NT2/D1 (cell line): Measurements from ENCODE around the gene FRRS1L.

Experiments used
- SUZ12 ChIP-seq: IDR thresholded peaks from 2 replicates; pipeline ENCODE4 v1.6.1; 2011; ENCODE audit not compliant: insufficient read length, insufficient read depth; ENCODE audit errors: extremely low read depth
- YY1 ChIP-seq: IDR thresholded peaks from 2 replicates; pipeline ENCODE4 v1.6.1; 2011; ENCODE audit not compliant: insufficient read length, insufficient read depth
- ZNF274 ChIP-seq: IDR thresholded peaks from 2 replicates; pipeline ENCODE4 v1.6.1; 2011; ENCODE audit warnings: mild to moderate bottlenecking, low read depth, low read length

DNA sequence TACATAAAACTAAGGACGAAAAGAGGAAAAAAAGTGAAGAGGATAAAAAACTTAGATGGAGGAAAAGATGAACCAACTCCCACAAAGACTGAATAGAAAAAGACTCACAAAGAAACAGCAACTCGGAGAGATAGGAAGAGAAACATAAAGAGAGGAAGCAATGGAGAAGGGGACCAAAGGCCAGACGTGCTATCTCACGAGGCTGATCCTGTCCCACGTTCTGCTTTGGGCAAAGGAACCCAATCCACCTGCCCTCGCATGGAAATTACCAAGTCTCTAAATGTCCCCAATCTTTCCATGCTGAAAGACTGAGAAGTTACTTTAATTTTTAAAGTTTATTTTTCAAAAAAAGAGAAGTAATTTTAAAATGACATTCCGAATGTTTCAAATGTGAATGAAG is 83.9 kb downstream of the FRRS1L start:
- TF ChIP-seq ZNF274 (no peak), YY1 (no peak), SUZ12 (no peak)
